GM19328 (cell line): Measurements from ENCODE around the gene NUDT14.

ENCODE experiments used
- ATAC-seq: cut with Tn5 transposase; IDR thresholded peaks from one replicate; pipeline ENCODE4 v1.9.1; 2021; ENCODE audit warnings: mild to moderate bottlenecking, moderate library complexity; ENCODE audit not compliant: unreplicated experiment

NUDT14 gene

DNA sequence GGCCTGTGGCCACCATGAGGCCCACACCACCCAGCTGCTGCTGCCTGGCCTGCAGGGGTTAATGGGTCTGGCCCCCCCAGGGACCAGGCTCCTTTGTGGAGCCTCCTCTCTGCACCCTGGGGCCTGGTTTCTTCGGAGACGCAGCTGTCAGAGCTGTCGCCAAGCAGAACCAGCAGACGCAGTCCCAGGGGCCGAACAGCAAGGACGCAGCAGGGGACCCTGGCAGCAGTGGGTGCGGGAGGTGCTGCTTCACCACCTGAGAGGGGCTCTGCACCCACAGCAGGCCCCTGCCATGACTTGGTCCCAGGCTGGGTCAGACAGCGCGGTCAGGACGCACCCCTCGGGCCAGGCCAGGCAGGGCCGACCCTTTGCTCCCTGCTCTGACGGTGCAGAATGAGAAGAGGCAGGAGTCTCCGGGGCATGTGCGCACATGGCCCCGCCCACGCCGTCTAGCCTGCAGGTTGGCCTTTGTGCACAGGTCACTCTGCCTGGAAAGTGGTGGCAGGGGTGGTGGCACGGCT is 43.0 kb downstream of the NUDT14 start:
- ATAC-seq, result no peak

DNA sequence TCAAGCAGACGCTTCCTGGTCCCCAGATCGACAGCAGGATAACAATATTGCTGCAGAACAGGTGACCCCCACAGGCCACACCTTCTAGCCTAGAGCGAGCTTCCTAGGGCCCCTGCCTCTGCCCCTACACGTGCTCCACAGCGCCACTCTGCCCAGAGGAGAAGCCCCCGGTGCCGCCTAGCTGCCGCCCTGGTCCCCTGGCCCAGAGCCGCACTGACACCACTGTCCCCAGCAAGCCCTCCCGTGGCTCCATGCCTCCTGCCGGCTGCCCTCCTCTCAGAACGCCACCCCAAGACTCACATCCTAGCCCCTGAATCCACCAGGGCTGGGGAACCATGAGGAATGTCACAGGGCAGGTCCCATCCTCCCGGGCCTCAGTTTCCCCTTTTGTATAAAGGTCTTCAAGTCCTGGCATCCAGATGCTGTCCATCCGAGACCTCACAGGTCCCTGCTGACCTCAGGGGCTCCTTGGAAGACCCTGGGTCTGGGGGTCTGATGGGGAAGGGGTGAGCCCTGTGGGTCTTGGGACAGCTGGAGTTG is 43.6 kb downstream of the NUDT14 start:
- no peak for ATAC-seq

DNA sequence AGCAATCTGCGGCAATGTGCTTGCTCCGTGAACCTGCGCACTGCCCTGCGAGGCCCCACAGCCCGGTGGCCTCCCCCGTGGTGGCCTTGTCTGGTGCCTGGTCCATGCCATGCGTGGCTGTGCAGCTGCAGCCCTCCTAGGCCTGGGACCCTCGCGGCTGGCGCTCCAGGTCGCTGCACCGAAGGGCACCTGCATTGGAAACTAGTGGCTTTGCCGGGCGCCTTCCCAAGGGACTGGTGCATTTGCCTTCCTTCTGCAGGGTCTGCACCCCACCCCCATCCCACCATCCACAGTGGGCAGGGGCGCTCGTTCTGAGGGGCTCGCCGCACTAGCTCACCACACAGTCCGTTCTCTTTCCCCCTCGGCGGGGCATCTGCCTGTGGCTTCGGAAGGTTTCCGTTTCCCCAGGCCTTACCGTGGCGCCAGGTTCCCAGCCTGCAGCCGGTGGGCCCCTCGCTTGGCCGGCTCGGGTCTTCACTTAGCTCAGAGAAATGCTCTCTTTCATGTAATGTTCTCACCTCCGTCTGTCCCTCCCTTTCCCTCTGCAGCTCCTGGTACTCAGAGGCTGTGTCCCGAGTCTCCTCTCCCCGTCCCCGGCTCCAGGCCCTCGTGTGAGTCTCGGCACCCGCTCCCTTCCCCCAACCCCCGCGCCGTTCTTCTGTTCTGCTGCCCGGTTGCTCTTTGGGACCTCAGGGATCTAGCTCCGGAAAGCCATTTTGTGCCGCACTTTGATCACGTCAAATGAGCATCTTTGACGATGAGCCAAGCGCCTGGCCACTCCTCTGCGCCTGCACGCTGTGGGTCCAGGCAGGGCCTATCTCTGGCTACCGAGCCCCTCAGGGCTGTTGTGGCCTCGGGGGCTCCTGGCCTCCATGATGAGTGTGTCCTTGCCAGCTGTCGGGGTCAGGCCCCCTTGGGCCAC is 44.5 kb downstream of the NUDT14 start:
- no peak for ATAC-seq

DNA sequence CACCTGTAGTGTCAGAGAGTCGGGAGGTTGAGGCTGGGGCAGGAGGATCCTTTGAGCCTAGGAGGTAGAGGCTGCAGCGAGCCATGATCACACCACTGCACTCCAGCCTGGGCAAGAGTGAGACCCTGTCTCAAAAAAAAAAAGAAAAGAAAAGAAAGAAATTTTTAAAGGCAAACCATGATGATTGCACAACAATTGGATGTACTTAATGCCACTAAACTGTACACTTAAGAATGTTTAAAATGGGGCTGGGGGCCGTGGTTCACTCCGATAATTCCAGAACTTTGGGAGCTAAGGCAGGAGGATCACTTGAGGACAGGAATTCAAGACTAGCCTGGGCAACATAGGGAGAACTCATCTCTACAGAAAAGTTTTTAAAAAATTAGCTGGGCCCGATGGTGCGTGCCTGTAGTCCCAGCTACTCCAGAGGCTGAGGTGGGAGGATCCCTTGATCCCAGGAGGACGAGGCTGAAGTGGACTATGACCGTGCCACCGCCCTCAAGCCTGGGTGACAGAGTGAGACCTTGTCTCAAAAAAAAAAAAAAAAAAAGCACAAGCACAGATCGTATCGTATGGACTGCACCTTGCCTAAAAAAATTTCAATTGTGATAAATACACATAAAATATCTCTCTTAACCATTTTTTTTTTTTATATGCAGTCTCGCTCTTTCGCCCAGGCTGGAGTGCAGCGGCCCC is 45.3 kb downstream of the NUDT14 start:
- no peak for ATAC-seq

DNA sequence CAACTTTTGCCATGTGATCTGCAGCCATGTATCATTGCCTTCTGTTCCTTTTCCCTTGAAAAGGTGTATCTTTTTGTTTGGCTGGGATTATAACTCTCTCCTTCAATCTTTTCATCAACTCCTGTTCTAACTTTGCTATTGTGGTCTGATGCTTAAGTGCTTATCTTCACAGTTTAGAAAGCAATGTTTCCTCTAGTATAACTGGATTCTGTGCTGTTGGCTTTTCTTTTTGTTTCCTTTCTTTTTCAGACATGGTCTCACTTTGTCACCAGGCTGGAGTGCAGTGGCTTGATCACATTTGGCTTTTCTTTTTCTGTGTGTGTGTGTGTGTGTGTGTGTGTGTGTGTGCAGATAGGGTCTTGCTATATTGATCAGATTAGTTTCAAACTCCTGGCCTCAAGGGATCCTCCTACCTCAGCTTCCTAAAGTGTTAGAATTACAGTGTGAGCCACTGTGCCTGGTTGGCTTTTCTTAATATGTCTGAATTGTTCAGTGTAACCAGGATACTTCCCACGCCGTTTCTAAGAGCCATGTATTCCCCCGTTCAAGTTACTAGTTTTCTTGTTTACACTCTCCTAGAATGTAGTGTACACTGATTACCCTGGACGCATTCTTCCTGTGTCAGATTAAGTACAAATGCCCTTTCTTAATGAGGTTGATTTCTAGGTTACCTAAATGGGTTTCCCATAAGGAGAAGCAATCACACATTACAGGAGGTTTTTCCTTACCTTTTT is 48.0 kb downstream of the NUDT14 start:
- ATAC-seq, result no peak

DNA sequence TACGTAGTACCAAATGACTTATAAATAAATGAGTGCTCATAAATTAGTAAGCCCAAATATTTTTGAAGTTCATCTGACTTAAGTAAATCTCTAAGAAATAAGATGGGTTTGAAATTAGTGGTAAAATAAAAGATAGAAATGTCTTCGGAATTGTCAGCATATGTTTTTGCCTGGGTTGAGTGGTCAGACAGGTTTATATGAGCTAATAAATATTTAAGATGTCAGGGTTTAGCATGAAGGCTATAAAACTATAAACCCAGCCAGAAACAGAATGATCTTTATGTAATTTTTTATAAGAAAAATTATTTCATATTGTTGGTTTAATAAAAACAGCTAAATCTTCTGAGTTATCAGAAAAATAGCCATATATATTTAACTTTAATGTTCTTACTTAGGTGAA is 49.9 kb downstream of the NUDT14 start:
- no peak for ATAC-seq

DNA sequence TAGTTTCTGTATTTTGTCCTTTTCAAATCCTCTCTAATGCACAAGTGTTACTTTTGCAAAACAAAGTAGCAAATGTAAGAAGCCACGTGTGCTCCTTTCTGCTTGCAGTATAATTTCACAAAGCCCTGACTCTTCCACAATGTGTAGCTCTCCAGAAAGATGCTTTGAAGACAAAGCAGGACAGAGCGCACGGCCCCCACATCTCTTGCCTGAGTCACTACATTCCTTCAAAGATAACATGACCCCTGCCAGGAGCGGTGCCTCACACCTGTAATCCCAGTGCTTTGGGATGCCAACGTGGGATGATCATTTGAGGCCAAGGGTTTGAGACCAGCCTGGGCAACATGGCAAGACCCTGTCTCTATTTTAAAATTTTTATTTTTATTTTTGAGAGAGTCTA is 53.1 kb downstream of the NUDT14 start:
- ATAC-seq, result no peak

DNA sequence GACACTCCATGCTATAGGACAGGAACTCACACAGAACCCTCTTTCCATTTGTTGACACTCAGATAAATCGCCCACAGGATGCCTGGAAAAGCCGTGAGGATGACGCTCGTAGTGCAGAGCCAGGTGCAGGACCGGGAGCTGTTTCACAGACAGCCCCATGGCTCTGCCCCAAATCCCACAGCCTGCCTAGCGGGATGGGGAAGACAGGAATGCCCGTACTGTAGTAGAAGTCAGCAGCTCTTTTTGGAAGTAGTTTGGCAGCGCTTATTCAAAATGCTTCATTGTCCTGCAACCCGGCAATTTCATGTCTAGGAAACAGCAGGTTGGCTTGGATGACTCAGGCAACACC is 54.2 kb downstream of the NUDT14 start:
- no peak for ATAC-seq

DNA sequence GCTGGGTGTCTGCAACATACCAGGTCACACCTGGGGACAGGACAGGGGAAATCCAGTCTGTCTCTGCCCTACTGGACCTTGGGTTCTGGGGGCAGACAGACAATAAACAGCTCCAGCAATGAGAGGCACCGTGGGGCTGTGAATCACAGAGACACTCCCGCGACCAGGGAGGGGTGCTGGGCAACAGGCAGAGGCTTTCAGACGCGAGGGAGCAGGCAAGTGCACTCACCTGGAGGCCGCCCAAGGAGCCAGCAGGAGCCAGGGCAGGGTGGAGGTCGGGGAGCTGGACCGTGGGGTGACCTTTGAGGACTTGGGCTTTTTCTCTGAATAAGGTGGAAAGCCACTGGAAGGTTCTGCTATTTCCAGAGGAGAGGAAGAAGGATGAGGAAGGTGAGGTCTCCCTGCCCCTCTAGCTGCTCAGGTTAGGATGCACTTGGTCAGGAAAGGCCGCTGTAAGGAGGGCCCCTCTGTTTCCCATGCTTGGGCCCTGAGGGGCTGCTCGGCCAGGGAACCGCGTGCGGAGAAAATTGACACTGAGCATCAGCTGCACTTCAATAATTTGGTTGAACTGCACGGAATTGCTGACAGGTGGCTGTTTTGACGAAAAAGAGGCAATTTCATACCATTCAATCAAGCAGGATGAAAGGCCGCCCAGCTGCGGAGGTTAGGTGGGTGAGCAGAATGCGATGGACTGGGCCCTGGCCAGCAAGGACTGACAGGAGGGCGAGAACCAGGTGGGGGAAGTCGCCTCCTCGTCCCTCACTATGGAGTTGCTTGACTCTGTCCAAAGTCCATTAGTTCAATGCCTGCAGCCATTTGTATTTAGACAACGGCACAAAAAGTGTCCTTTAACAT is 54.8 kb downstream of the NUDT14 start:
- no peak for ATAC-seq

DNA sequence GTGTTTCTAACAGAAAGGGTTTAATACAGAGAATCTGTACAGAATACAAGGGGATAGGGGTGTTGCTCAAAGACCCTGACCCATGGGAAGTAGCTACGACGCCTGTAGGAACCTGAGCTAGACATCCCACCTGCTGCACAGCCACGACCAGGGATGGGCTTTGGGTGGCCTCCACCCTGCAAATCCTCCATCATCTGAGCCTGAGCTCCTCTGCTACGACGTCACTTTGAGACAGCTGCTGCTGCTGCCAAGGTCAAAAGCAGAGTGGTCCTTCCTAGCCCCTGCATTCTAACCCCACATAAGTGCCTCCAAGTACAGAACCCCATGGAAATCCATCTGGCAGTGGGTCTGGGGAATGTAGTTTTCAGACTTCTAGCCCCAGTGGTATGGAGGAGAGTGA is 56.3 kb downstream of the NUDT14 start:
- no peak for ATAC-seq

DNA sequence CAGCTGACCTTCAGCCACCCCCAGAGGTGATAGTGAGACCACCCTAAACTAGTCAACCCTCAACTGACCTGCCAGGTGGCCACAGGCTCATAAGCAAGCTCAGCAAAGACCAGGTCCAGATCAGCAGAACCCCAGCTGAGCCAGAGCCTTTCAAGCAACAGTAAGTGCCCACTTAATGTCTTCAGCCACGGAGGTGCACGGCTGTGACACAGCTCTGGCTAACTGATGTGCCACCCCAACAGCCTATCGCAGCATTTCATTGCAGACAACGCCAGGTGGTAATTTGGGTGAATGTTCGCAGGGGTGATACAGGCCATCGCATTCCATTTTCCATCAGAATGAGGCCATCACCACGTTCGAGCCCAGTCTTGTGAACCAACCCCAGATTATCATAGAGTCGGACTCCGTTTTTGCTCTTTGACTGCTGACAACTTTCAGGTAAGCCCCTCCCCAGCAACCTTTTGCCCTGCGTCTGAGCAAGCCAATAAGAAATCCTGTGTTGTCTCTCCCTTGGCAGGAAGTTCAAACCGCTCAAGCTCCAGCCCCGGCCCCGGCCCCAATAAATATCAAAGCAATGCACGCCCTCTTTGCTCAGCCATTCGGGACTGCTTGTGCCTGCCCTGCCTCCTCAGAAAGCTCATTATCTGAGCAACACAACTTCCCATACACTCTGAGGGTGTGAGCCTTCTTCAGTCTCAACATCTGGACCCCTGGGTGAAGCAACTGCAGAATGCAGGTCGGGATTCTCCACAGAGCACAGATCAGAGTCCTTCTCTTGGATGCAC is 56.9 kb downstream of the NUDT14 start:
- no peak for ATAC-seq

DNA sequence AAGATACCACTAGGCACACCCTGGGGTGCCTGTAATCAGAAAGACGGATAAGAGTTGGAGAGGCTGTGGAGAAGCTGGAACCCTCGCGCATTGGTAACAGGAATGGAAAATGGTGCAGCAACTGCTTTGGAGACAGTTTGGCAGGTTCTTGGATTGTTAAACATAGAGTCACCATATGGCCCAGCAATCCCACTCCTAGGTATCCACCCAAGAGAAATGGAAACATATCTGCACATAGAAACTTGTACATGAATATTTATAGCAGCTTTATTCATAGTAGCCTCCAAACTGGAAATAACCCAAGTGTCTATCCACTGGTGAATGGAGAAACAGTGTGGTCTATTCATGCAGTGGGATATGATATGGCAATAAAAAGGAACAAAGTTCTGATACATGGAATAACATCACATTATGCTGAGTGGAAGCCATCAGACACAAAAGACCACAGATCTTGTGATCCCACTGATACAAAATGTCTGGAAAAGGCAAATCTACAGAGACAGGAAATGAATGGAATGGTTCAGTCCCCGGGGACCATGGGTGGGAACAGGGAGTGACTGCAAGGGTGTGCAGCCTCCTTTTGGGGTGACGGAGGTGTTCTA is 57.9 kb downstream of the NUDT14 start:
- ATAC-seq, result no peak
